ENCODE data around the gene SMOC1.

GRCh38 chr14:70027785-70028428, 148.7 kb downstream of the SMOC1 start:
- TF ChIP-seq, protein P1, sequence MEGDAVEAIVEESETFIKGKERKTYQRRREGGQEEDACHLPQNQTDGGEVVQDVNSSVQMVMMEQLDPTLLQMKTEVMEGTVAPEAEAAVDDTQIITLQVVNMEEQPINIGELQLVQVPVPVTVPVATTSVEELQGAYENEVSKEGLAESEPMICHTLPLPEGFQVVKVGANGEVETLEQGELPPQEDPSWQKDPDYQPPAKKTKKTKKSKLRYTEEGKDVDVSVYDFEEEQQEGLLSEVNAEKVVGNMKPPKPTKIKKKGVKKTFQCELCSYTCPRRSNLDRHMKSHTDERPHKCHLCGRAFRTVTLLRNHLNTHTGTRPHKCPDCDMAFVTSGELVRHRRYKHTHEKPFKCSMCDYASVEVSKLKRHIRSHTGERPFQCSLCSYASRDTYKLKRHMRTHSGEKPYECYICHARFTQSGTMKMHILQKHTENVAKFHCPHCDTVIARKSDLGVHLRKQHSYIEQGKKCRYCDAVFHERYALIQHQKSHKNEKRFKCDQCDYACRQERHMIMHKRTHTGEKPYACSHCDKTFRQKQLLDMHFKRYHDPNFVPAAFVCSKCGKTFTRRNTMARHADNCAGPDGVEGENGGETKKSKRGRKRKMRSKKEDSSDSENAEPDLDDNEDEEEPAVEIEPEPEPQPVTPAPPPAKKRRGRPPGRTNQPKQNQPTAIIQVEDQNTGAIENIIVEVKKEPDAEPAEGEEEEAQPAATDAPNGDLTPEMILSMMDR (IDR thresholded peaks at IDR 0.05), result peak; percentile 83
- no peak for TF ChIP-seq REST (IDR thresholded peaks at IDR 0.05; ENCODE audit: insufficient read depth in 1 of 2, low read depth in 2 of 2, low read length in 1 of 2)
- TF ChIP-seq POLR2AphosphoS5 (IDR thresholded peaks at IDR 0.05; ENCODE audit: low read depth, low read length), result no peak

Data from Panc1 (cell line).